IMR-90 (cell line): ENCODE data around the gene MRGPRF. TPM values are rescaled to one million over a fixed set of nuclear protein-coding genes. Genes with fewer than 3 reads are reported as not detected.

ENCODE experiments used
- USF2 ChIP-seq: fragments of 150-350 bp; IDR thresholded peaks from 2 replicates; pipeline ENCODE4 v1.6.1; 2017; ENCODE audit warnings: mild to moderate bottlenecking, antibody characterized with exemption, low read length, low read depth
- polyA plus RNA-seq, 3 experiments: library from polyadenylated mRNA; depleted of rRNA; stranded (reverse); fragments of >200 nt; gene quantifications; 2 replicates each; pipeline ENCODE4 v1.2.3, GENCODE V29; 2012; ENCODE audit warnings: low replicate concordance in 1 of 3
- total RNA-seq: library from RNA; depleted of rRNA; stranded (reverse); fragments of >200 nt; gene quantifications from 2 replicates; pipeline ENCODE4 v1.2.3, GENCODE V29; 2012

MRGPRF gene
- total and polyA plus RNA-seq, 2 of the 4 experiments (the other 2 are of a cell fraction): 6.3 to 28.8 TPM

- no peak for TF ChIP-seq USF2
Measured at GRCh38 chr11:69048694-69049489, 35.8 kb upstream of the MRGPRF start, which contains the start of gene TPCN2 (continued).
